Transverse colon (tissue), 4 donors: ENCODE measurements around the gene ATPAF2. TPM values are rescaled to one million over a fixed set of nuclear protein-coding genes. Genes with fewer than 3 reads are reported as not detected.

Source experiments
- DNase-seq: peaks from one replicate; pipeline ENCODE4 v3.0.0-alpha.2; 2019
- H3K27ac ChIP-seq, 4 donors: fragments of 200-600 bp; sonication (generic); 2 replicates each; pipeline ENCODE4 v1.5.1; 2016 to 2018; ENCODE audit warnings: inconsistent platforms in 4 of 4
- H3K27me3 ChIP-seq: fragments of 200-600 bp; sonication (generic); 2 replicates; pipeline ENCODE4 v1.5.1; 2017; ENCODE audit warnings: inconsistent platforms
- H3K36me3 ChIP-seq, 4 donors: fragments of 200-600 bp; sonication (generic); 2 replicates each; pipeline ENCODE4 v1.5.1; 2017 to 2019; ENCODE audit warnings: inconsistent platforms in 4 of 4
- H3K4me1 ChIP-seq, 4 donors: fragments of 200-600 bp; sonication (generic); 2 replicates each; pipeline ENCODE4 v1.5.1; 2017 to 2020; ENCODE audit warnings: inconsistent platforms in 4 of 4
- H3K4me3 ChIP-seq, 4 donors: fragments of 200-600 bp; sonication (generic); 1 replicate in 1 of 4; 2 replicates in 3 of 4; pipeline versions ENCODE4 v1.5.1 to v1.6.1; 2017 to 2019; ENCODE audit warnings: inconsistent platforms in 4 of 4
- H3K9me3 ChIP-seq, 2 donors: fragments of 200-600 bp; sonication (generic); 2 replicates each; pipeline ENCODE4 v1.5.1; 2017 to 2019; ENCODE audit warnings: inconsistent platforms in 2 of 2
- CTCF ChIP-seq, 5 experiments: fragments of 200-600 bp in 3 of 5; fragments of 450-650 bp in 2 of 5; sonication (generic) in 3 of 5; IDR thresholded peaks; 1 replicate in 2 of 5; 2 replicates in 3 of 5; pipeline ENCODE4 v1.5.1; 2016 to 2017; ENCODE audit warnings: antibody characterized with exemption in 5 of 5, inconsistent platforms in 3 of 5, mild to moderate bottlenecking in 2 of 5, moderate library complexity in 1 of 5
- EP300 ChIP-seq: sonication (generic); formaldehyde crosslinking; IDR thresholded peaks from one replicate; pipeline ENCODE4 v1.6.1; 2017; ENCODE audit warnings: antibody characterized with exemption, low read depth
- POLR2A ChIP-seq: fragments of 450-650 bp; IDR thresholded peaks from one replicate; pipeline ENCODE4 v1.6.1; 2016; ENCODE audit warnings: antibody characterized with exemption, mild to moderate bottlenecking, moderate library complexity
- POLR2AphosphoS5 ChIP-seq, 3 donors: sonication (generic); formaldehyde crosslinking; IDR thresholded peaks; one replicate each; pipeline ENCODE4 v1.6.1; 2016; ENCODE audit warnings: antibody characterized with exemption in 3 of 3
- WGBS, 2 donors: methylation state at CpG; one replicate each; pipeline ENCODE4 v1.1.5; 2018; ENCODE audit warnings: low coverage in 1 of 2; 5-methylcytosine and 5-hydroxymethylcytosine counted together
- in situ Hi-C, 4 donors: fragments of 200-750 bp; cut with MboI; loops; one replicate each; pipeline versions ENCODE4 v1.15.0 to v1.15.1; 2017; ENCODE audit warnings: low sequenced_read_pairs in 3 of 4, low pct_ligation_motif_present in 1 of 4, low pct_unique_long_range_greater_than_20kb in 1 of 4
- intact Hi-C: fragments of 100-400 bp; cut with DNase I; formaldehyde crosslinking; loops from one replicate; pipeline ENCODE4 v1.15.1; 2023; ENCODE audit warnings: low total_unique reads
- total RNA-seq, 4 donors: library from RNA; depleted of rRNA; stranded (reverse); fragments of >200 nt; gene quantifications; one replicate each; pipeline ENCODE4 v1.1.0, GENCODE V29; 2016

The ATPAF2 gene
- total RNA-seq, 4 donors from 2014 or later: 17.3 to 65.1 (median 24.7) TPM

- no peak overlapping the region for H3K4me3 ChIP-seq
- no peak overlapping the region for H3K27ac ChIP-seq
- TF ChIP-seq POLR2AphosphoS5 (IDR thresholded peaks at IDR 0.05) (no peak), CTCF (IDR thresholded peaks at IDR 0.05) (no peak), EP300 (no peak), POLR2A (no peak)
- intact Hi-C loops: no loop called here
- 78 to 80% methylated on average over 2 to 7 of the region's 7 CpGs for WGBS, 2 donors
- no peak for DNase-seq
- peaks cover 14% of the 10 kb centered on the region for H3K27me3 ChIP-seq
- no peaks in the 10 kb centered on the region for H3K36me3 ChIP-seq
- no peaks in the 10 kb centered on the region for H3K9me3 ChIP-seq
- in situ Hi-C loops: no loop called here
- no peaks in the 10 kb centered on the region for H3K4me1 ChIP-seq
These were observed 38.0 kb upstream of the ATPAF2 start for GRCh38 chr17:18076936-18077335.

GRCh38 chr17:18074566-18075272, 35.8 kb upstream of the ATPAF2 start:
- TF ChIP-seq CTCF (IDR thresholded peaks at IDR 0.05): no peak
- TF ChIP-seq POLR2A: no peak
- TF ChIP-seq EP300: no peak
- no peak for TF ChIP-seq POLR2AphosphoS5 (IDR thresholded peaks at IDR 0.05)
- intact Hi-C loops: no loop called here
- in situ Hi-C loops: no loop called here
- peaks cover 14% of the 10 kb centered on the region for H3K27me3 ChIP-seq
- no peaks in the 10 kb centered on the region for H3K36me3 ChIP-seq
- no peak overlapping the region for H3K27ac ChIP-seq
- peaks cover 0 to 6% (median 0%) of the 10 kb centered on the region in 4 donors for H3K4me1 ChIP-seq
- no peak overlapping the region for H3K4me3 ChIP-seq
- 77 to 84% methylated on average over 6 of the region's 6 CpGs for WGBS, 2 donors
- H3K9me3 ChIP-seq: no peaks in the 10 kb centered on the region
- DNase-seq: no peak

- H3K36me3 ChIP-seq: no peaks in the 10 kb centered on the region
- DNase-seq: no peak
- in situ Hi-C loops (no loop called here), intact Hi-C loops (no loop called here)
- H3K27me3 ChIP-seq: peaks cover 4% of the 10 kb centered on the region
- TF ChIP-seq POLR2AphosphoS5 (IDR thresholded peaks at IDR 0.05) (no peak), EP300 (no peak)
- H3K4me1 ChIP-seq: peaks cover 0 to 6% (median 0%) of the 10 kb centered on the region in 4 donors
- H3K4me3 ChIP-seq: no peak overlapping the region
- no peak overlapping the region for H3K27ac ChIP-seq
- H3K9me3 ChIP-seq: no peaks in the 10 kb centered on the region
These were observed 32.8 kb upstream of the ATPAF2 start for GRCh38 chr17:18071751-18072150.

GRCh38 chr17:18070861-18071340, 31.9 kb upstream of the ATPAF2 start:
- in situ Hi-C loops: no loop called here

More at GRCh38 chr17:18070861-18071340, 31.9 kb upstream of the ATPAF2 start:
- DNase-seq: no peak
- 31 to 45% methylated on average over 3 to 8 of the region's 8 CpGs for WGBS, 2 donors
- no peaks in the 10 kb centered on the region for H3K9me3 ChIP-seq
- H3K27ac ChIP-seq: no peak overlapping the region
- TF ChIP-seq POLR2AphosphoS5 (IDR thresholded peaks at IDR 0.05) (no peak), CTCF (IDR thresholded peaks at IDR 0.05) (no peak), POLR2A (no peak), EP300 (no peak)
- intact Hi-C loops: no loop called here
- H3K36me3 ChIP-seq: peaks cover 0 to 2% (median under 1%) of the 10 kb centered on the region in 4 donors
- H3K4me1 ChIP-seq: peaks cover 0 to 6% (median 0%) of the 10 kb centered on the region in 4 donors
- H3K27me3 ChIP-seq: peaks cover 4% of the 10 kb centered on the region
- no peak overlapping the region for H3K4me3 ChIP-seq
